ENCODE results near the gene NPFF. TPM values are rescaled to one million over a fixed set of nuclear protein-coding genes. Genes with fewer than 3 reads are reported as not detected.
"Not testable (repeated sequence)": the region's sequence is repeated elsewhere in the genome, so short reads cannot be mapped to it uniquely, and the experiment has no call there.

NPFF gene
- not detected for total RNA-seq
- long read RNA-seq, donor 1, result 0 reads
- long read RNA-seq, donor 2, result 0 reads

- intact Hi-C loops (cut with DNase I), result loop anchor here (10.0 kb wide), 1 partner anchor 162 kb away; no protein-coding TSS in a partner anchor
- DNase-seq (ENCODE audit: low spot score), result no peak
These were observed at the start of gene NPFF for GRCh38 chr12:53506881-53507602. Gene NPFF, minus strand, starts transcription at chr12:53507484. Its CDS starts 10 bp downstream, at chr12:53507474.

DNA sequence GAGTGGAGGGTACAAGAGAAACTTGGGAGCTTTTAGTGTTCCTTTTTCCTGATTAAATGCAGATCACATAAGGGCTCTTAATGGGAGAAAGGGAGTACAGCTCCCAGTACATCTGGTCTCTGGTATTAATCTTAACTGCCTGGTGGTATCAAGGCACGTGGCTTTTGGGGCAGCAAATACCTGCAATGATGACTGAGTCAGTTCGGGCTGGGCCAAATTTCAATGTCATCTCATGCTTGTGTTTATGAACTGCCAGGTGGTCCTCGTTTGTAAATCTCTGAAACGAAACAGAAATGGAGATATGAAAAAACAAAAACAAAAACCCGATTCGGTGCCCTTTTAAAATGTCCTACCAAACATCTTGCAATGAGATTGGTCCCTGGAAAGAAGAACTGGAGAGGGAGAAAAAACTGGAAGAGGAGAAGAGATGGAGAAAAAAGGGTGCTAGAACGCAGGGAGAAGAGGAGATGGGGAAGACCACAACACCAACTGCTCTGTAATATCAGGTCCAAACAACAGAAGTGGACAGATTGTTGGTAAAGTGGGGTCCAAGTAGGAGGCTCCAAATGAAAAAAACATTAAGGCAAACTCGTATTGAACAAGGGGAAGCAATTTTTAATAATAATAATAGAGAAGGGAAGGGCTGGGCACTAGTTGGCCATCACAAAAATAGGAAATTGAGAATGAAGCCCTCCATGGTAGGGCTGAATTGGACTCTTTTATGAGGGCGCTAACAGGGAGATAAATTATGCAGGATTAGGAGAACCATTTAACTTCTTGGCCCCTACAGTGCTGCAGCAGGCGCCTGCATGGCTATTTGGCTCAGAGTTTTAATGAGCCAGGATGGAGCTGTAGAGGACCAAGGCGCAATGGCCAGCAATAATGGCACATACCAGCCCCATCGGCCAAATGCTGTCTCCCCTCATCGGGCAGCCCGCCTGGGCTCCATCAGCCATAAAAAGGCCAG is 45.4 kb upstream of the NPFF start:
- no peak for DNase-seq (ENCODE audit: low spot score)
- intact Hi-C loops (cut with DNase I), result no loop called here

DNA sequence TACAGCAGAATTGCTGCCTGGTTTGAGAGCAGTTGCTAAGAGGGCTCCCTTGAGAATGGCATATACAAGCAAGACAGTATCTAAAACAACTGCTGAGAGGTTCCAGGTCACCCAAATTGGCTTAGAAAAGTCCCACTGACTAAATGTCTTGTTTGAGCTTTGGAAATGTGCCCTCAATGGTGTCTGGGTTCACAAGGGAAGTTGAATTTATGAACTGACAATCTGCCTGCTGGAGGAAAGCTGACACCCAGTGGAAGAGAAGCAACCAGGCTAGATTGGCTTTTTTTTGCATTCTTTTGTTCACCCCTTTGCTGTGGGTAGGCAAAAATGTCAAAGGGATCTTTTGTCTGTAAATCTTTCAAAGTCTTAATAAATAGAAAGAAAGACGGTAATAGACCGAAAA is 44.6 kb upstream of the NPFF start:
- intact Hi-C loops (cut with DNase I), result no loop called here
- no peak for DNase-seq (ENCODE audit: low spot score)

DNA sequence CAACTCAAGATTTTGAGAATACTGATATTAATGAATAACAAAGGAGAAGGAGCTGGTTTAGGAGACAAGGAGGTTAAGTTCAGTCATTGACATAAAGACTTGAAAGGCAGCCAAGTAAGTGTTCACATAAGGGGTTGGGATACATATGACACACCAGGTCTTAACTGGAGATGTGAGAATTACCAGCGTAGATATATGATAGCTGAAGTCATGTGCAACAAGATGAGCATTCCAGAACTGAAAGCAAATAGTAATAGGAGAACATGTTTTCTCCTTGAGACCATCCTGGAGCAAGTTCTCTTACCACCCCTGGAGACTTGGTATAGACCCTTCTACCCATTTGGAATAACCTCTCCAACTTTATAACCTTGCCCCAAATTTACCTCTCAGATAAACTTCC is 43.3 kb upstream of the NPFF start:
- intact Hi-C loops (cut with DNase I), result no loop called here
- DNase-seq (ENCODE audit: low spot score), result no peak

GRCh38 chr12:53550131-53550530 is 42.8 kb upstream of the NPFF start:
- intact Hi-C loops (cut with DNase I); DNase-seq (ENCODE audit: low spot score): not testable (repeated sequence)

- intact Hi-C loops (cut with DNase I), result loop anchor here in 1 of 2 donors (5.0 to 10.0 kb wide), 2 partner anchors 124 to 196 kb away; no protein-coding TSS in a partner anchor
- not testable (repeated sequence) for DNase-seq (ENCODE audit: low spot score)
These were observed 41.1 kb upstream of the NPFF start for GRCh38 chr12:53548354-53548753.

GRCh38 chr12:53543539-53543938 is 36.3 kb upstream of the NPFF start:
- intact Hi-C loops (cut with DNase I), result loop anchor here (1.0 to 10.0 kb wide), 3 partner anchors 30 to 201 kb away; partner anchors contain the start of gene ATP5MC2 (in 1 of the 2)
- no peak for DNase-seq (ENCODE audit: low spot score)

- DNase-seq (ENCODE audit: low spot score), result no peak
- intact Hi-C loops (cut with DNase I), result no loop called here
These were observed 32.2 kb upstream of the NPFF start for GRCh38 chr12:53539526-53539925.

- DNase-seq (ENCODE audit: low spot score), result no peak
- intact Hi-C loops (cut with DNase I), result no loop called here
These were observed 31.0 kb upstream of the NPFF start for GRCh38 chr12:53538209-53538689.

GRCh38 chr12:53536962-53537361 is 29.7 kb upstream of the NPFF start:
- DNase-seq (ENCODE audit: low spot score), result no peak
- intact Hi-C loops (cut with DNase I), result no loop called here

- intact Hi-C loops (cut with DNase I), result no loop called here
- DNase-seq (ENCODE audit: low spot score), result no peak
These were observed 26.2 kb upstream of the NPFF start for GRCh38 chr12:53533471-53533870.

- intact Hi-C loops (cut with DNase I), result no loop called here
- DNase-seq (ENCODE audit: low spot score), result no peak
These were observed 25.5 kb upstream of the NPFF start for GRCh38 chr12:53532524-53533445.

GRCh38 chr12:53532021-53532420 is 24.7 kb upstream of the NPFF start:
- intact Hi-C loops (cut with DNase I), result no loop called here
- DNase-seq (ENCODE audit: low spot score), result no peak

DNA sequence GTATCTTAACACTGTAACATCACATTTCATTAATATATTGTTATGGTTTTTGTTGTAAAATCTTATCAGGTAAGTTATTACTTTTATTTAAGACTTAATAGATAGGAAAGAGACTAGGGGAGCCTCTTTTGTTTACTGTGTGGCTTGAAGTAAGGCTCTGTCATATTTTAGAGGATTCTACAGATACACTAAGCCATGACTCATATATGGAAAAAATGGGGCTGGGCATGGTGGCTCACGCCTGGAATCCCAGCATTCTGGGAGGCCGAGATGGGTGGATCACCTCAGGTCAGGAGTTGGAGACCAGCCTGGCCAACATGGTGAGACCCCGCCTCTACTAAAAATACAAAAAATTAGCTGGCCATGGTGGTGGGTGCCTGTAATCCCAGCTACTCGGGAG is 23.6 kb upstream of the NPFF start:
- no peak for DNase-seq (ENCODE audit: low spot score)
- intact Hi-C loops (cut with DNase I), result no loop called here

DNA sequence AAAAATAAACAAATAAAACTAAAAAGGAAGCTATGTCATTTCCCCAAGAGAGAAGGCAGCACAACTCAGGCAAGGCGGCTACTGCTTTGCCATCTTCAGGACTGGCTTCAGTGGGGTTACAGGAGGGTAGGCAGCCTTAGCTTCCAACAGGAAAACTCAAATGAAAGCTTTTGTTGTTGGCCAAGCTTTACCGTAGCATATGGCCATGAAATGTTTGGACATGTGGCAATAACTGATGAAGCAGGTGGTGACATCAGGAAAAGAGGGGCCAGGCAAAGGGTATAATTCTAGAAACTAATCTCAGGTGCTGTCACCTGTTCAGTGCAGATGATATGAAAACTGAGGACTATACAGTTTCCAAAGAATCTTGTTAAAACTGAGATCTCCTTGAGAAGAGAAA is 22.8 kb upstream of the NPFF start:
- no peak for DNase-seq (ENCODE audit: low spot score)

GRCh38 chr12:53524476-53524875 is 17.2 kb upstream of the NPFF start:
- DNase-seq (ENCODE audit: low spot score), result no peak
- intact Hi-C loops (cut with DNase I), result no loop called here

More for the DNA sequence above, 22.8 kb upstream of the NPFF start:
- intact Hi-C loops (cut with DNase I), result no loop called here

DNA sequence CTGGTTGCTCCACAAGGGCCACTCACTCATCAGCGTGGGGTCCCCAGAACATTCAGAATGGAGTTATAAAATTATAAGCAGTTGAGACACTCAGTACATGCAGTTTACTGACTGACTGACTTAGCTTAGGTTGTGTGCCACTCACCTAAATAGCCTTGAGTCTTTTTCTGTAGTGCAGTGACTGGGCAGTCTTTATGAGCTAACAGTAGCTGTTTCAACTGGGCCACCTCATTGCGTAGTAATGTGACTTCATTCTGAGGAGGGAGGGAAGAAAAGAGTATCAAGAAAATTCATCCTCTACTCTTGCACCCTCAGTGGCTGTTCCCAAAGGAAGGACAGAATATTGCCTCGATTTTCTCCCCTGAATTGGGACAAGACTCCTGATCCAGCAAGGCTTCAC is 15.8 kb upstream of the NPFF start:
- DNase-seq (ENCODE audit: low spot score), result no peak
- intact Hi-C loops (cut with DNase I), result no loop called here

GRCh38 chr12:53518381-53518780 is 11.1 kb upstream of the NPFF start:
- DNase-seq (ENCODE audit: low spot score), result no peak
- intact Hi-C loops (cut with DNase I), result loop anchor here in 1 of 2 donors (10.0 kb wide), 1 partner anchor 154 kb away; no protein-coding TSS in a partner anchor

All from posterior vena cava (tissue), 2 donors.